NCI-H146 treated with DMSO at 0.1 percent for 48 hours (cell line): ENCODE results near the gene SPG7.
"Not testable (repeated sequence)": the region's sequence is repeated elsewhere in the genome, so short reads cannot be mapped to it uniquely, and the experiment has no call there.

Experiments used
- DNase-seq: peaks from one replicate; lab custom pipeline; 2025; ENCODE audit not compliant: unreplicated experiment; lab: John Stamatoyannopoulos, UW

The SPG7 gene

GRCh38 chr16:89561142-89561883 is 53.1 kb downstream of the SPG7 start:
- no peak for DNase-seq

DNA sequence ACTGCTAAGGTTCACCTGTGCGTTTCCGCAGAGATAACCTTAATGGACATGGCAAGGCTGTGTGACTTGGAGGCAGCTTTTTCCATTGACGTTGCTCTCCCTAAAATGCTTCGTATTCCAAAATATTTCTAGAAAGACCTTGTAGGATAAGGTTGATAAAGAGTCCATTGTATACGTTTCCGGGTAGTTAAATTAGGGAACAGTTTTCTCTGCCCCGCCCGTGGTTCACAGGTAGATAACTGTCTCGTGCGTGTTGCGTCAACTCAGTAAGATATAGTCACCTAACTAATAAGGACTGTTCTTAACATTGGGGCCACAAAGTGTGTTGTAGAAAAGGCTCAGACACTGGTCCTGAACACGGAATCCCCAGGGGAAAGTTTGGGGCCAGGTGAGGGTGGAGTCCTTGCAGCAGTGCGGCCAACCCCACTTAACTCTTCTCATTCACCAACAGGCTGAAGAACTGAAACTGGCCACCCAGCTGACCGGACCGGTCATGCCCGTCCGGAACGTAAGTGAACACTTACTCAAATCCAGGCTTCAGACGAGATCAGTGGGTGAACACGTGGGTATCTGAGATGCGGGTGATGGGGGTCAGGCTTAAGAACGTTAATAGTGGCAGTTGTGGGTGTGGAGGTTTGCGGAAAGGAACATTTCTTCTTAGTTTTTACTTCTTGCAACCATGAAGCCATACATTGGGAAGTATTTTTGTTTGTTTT is 53.8 kb downstream of the SPG7 start:
- DNase-seq, result no peak

- no peak for DNase-seq
Observed at GRCh38 chr16:89562939-89563338, 54.7 kb downstream of the SPG7 start.

DNA sequence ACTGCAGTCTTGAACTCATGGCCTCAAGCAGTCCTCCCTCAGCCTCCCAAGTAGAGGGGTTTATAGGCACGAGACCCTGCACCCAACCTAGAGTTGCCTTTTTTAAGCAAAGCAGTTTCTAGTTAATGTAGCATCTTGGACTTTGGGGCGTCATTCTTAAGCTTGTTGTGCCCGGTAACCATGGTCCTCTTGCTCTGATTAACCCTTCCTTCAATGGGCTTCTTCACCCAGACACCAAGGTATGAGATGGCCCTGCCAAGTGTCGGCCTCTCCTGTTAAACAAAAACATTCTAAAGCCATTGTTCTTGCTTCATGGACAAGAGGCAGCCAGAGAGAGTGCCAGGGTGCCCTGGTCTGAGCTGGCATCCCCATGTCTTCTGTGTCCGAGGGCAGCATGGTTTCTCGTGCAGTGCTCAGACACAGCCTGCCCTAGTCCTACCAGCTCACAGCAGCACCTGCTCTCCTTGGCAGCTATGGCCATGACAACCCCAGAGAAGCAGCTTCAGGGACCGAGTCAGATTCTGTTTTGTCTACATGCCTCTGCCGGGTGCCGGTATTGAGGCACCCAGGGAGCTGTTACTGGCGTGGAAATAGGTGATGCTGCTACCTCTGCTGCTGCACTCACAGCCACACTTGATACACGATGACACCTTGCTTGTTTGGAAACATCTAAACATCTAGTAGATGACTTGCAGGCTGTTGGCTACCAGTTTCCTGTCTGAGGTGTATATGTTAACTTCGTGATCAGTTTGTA is 55.6 kb downstream of the SPG7 start:
- no peak for DNase-seq

- DNase-seq, result no peak
Observed at GRCh38 chr16:89564476-89565255, 56.5 kb downstream of the SPG7 start.

DNA sequence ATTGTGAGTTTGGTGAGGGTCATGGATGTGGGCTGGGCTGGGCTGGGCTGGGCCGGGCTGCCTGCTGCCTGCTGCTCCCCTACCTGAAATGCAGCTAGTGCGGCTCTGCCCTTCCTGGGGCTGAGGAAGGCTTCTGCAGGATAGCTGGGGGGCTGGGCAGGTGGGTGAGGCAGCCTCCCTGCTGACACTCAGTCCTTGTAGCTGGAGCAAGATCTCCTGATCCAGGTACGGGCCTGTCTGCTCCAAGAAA is 57.0 kb downstream of the SPG7 start:
- no peak for DNase-seq

GRCh38 chr16:89565506-89566372 is 57.5 kb downstream of the SPG7 start:
- no peak for DNase-seq

GRCh38 chr16:89567656-89568594 is 59.7 kb downstream of the SPG7 start:
- DNase-seq, result peak; percentile 22

GRCh38 chr16:89569506-89570341 is 61.5 kb downstream of the SPG7 start:
- DNase-seq, result no peak

GRCh38 chr16:89570342-89570923 is 62.2 kb downstream of the SPG7 start:
- no peak for DNase-seq

DNA sequence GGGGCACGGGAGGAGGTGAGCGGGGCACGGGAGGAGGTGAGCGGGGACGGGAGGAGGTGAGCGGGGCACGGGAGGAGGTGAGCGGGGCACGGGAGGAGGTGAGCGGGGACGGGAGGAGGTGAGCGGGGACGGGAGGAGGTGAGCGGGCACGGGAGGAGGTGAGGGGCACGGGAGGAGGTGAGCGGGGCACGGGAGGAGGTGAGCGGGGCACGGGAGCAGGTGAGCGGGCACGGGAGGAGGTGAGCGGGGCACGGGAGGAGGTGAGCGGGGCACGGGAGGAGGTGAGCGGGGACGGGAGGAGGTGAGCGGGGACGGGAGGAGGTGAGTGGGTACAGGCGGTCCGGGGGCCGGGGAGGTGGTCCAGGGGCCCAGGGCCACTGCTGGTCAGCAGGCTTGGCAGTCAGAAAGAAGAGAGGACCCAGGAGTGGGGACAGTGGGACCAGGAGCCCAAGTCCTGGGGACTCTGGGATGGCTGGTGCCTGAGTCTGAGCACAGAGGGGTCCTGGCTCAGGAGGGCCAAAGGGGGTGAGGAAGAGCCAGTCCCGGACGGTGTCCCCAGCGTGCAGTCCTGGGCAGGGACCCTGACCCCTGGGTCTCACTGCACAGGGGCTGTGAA is 62.9 kb downstream of the SPG7 start:
- DNase-seq, result not testable (repeated sequence)

DNA sequence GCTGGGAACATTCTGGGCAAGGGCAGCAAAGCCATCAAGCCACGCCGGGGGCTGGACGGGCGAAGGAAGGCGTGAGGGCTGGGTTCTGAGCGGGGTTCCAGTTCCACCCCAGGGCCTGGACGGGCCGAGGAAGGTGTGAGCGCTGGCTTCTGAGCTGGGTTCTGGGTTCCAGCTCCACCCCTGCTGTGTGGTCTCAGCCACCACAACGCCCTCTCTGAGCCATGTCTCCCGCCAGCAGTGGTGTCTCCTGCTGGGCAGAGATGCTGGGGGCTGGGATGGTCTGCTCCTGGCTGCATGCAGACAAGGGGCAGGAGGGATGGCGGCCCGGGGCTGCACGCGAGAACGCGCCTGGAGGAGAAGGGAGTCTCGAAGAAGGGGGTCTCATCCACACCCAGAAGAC is 63.4 kb downstream of the SPG7 start:
- DNase-seq, result no peak

- no peak for DNase-seq
Observed at GRCh38 chr16:89572073-89572484, 63.9 kb downstream of the SPG7 start.

GRCh38 chr16:89572485-89573205 is 64.4 kb downstream of the SPG7 start:
- DNase-seq, result no peak

DNA sequence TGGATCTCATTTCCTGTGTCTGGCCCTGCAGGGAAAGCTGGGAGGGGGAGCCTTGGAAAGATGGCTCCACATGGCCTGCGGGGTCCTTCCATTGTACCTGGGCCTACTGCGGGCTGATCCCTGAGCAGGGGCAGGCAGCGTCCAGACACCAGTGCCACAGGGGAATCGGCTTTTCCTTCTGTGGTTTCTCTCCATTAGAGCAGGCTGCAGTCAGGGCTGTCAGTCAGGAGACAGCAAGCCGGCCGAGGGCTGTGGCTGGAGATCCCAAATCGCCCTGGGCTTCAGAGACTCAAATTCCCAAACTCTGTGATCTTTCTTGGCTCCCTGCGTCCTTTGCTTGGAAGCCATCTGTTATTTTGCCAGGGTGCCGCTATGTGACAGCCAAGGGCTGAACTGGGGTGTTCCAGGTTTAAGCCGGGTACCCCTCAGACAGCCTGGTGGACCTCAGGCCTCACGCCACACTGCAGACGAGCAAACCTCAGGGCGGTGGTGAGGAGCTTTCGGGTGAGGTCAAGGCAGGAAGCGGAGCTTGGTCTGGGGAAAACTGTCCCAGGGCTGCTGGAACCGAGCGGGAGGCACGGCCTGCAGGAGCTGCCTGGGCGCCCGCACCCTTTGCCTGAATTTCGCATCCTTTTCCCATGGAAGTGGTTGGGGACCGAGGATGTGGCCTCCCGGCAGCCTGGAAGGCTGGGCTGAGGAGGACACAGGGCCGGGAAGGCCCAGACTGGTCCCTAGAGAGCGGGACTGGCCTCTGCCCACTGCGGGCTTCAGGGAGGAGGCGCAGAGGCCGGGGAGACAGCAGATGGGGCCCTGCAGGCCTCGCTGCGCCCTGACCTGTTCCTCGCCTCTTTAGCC is 65.8 kb downstream of the SPG7 start:
- no peak for DNase-seq

DNA sequence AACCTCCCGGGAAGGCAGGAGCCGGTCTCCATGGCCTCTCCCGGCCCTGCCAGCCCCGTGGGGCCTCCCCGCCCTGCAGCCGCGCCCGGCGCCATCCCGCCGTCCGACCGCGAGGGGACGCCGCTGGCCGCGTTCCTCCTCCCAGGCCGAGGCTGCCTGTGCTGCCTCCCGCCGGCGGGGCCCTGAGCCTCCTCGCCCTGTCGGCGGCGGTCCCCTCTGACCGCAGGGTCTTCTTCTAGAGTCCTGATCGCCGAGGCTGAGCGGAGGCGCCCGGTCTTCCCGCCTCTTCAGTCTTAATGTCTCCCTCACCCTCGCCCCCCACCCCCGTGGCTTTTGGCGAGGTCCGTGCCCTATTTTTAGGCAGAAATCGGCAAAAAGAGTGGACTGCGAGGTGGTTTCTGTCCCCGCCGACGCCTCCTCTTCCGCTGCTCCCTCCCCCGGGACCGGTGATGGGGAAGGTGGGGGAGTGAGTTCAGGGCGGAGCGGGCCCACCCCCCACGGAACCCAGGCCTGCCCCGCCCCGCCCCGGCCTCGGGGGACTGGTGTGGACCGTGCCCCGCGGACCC is 66.6 kb downstream of the SPG7 start:
- no peak for DNase-seq
